HepG2 (cell line): ENCODE results near the gene RASGRF1. TPM values are rescaled to one million over a fixed set of nuclear protein-coding genes. Genes with fewer than 3 reads are reported as not detected.
A peak's percentile ranks its signal among the peaks of the same experiment; 100 is the strongest.

Experiments
- BORCS8-MEF2B ChIP-seq: sonication (generic); formaldehyde crosslinking; IDR thresholded peaks from 2 replicates; pipeline ENCODE4 v1.8.0; 2022; ENCODE audit warnings: mild to moderate bottlenecking, missing genetic modification reagents
- FOXA3 ChIP-seq: IDR thresholded peaks from 2 replicates; pipeline ENCODE4 v1.6.1; 2016; ENCODE audit warnings: missing genetic modification reagents, missing compliant biosample characterization
- GPBP1L1 ChIP-seq: sonication (generic); formaldehyde crosslinking; IDR thresholded peaks from 2 replicates; pipeline ENCODE4 v1.5.0; 2020; ENCODE audit warnings: mild to moderate bottlenecking, missing genetic modification reagents
- MED13 ChIP-seq: sonication (generic); formaldehyde crosslinking; IDR thresholded peaks from 2 replicates; pipeline ENCODE4 v1.5.0; 2020; ENCODE audit warnings: missing genetic modification reagents
- NR1H2 ChIP-seq: sonication (generic); formaldehyde crosslinking; IDR thresholded peaks from 2 replicates; pipeline ENCODE4 v1.8.1; 2022; ENCODE audit warnings: low read depth, missing genetic modification reagents, borderline replicate concordance
- RFX1 ChIP-seq: fragments of 450-650 bp; IDR thresholded peaks from 2 replicates; pipeline ENCODE4 v1.6.1; 2017
- SP4 ChIP-seq: sonication (generic); formaldehyde crosslinking; IDR thresholded peaks from 2 replicates; pipeline ENCODE4 v1.8.1; 2023; ENCODE audit warnings: mild to moderate bottlenecking, missing genetic modification reagents
- SRF ChIP-seq: IDR thresholded peaks from 2 replicates; pipeline ENCODE4 v1.6.1; 2011; ENCODE audit warnings: mild to moderate bottlenecking, low read depth, low read length, moderate library complexity
- STAT5B ChIP-seq: sonication (generic); formaldehyde crosslinking; IDR thresholded peaks from 2 replicates; pipeline ENCODE4 v1.4.0; 2020; ENCODE audit warnings: missing genetic modification reagents
- STAT6 ChIP-seq: sonication (generic); formaldehyde crosslinking; IDR thresholded peaks from 2 replicates; pipeline ENCODE4 v1.4.0; 2020; ENCODE audit warnings: missing genetic modification reagents, mild to moderate bottlenecking, borderline replicate concordance
- ZBTB21 ChIP-seq: sonication (generic); formaldehyde crosslinking; IDR thresholded peaks from 2 replicates; pipeline ENCODE4 v1.4.0; 2020; ENCODE audit warnings: missing genetic modification reagents
- ZFY ChIP-seq: sonication (generic); formaldehyde crosslinking; IDR thresholded peaks from 2 replicates; pipeline ENCODE4 v1.4.0; 2020; ENCODE audit warnings: missing genetic modification reagents
- ZNF235 ChIP-seq: sonication (generic); formaldehyde crosslinking; IDR thresholded peaks from 2 replicates; pipeline ENCODE4 v1.8.1; 2023; ENCODE audit warnings: mild to moderate bottlenecking, missing genetic modification reagents, borderline replicate concordance
- ZNF333 ChIP-seq: sonication (generic); formaldehyde crosslinking; IDR thresholded peaks from 2 replicates; pipeline ENCODE4 v1.4.0; 2020; ENCODE audit warnings: mild to moderate bottlenecking, missing genetic modification reagents, borderline replicate concordance
- ZNF343 ChIP-seq: sonication (generic); formaldehyde crosslinking; IDR thresholded peaks from 2 replicates; pipeline ENCODE4 v1.4.0; 2020; ENCODE audit warnings: mild to moderate bottlenecking, missing genetic modification reagents
- ZNF614 ChIP-seq: IDR thresholded peaks from 2 replicates; pipeline ENCODE4 v1.6.1; 2018; ENCODE audit warnings: missing biosample characterization, missing genetic modification reagents, inconsistent platforms, borderline replicate concordance
- ZNF766 ChIP-seq: sonication (generic); formaldehyde crosslinking; IDR thresholded peaks from 2 replicates; pipeline ENCODE4 v1.5.0; 2020; ENCODE audit warnings: missing genetic modification reagents, borderline replicate concordance
- ZNF772 ChIP-seq: sonication (generic); formaldehyde crosslinking; IDR thresholded peaks from 2 replicates; pipeline ENCODE4 v1.5.0; 2020; ENCODE audit warnings: mild to moderate bottlenecking, missing genetic modification reagents
- ZNF782 ChIP-seq: sonication (generic); formaldehyde crosslinking; IDR thresholded peaks from 2 replicates; pipeline ENCODE4 v1.4.0; 2020; ENCODE audit warnings: missing genetic modification reagents, mild to moderate bottlenecking, borderline replicate concordance
- ZZZ3 ChIP-seq: sonication (generic); formaldehyde crosslinking; IDR thresholded peaks from 2 replicates; pipeline ENCODE4 v1.4.0; 2020; ENCODE audit warnings: missing genetic modification reagents, mild to moderate bottlenecking, borderline replicate concordance
- polyA plus RNA-seq, 8 experiments: library from polyadenylated mRNA; depleted of rRNA in 3 of 8; stranded (reverse) in 7 of 8; unstranded in 1 of 8; fragments of >200 nt; fragmentation: Illumina TruSeq in 4 of 8; extraction: Trizol in 4 of 8; gene quantifications; 2 replicates each; pipeline versions ENCODE4 v1.2.1 to v1.2.3, GENCODE V29; 2011 to 2016; ENCODE audit warnings: low read depth in 4 of 8, missing spikeins in 1 of 8, mixed read lengths in 1 of 8; ENCODE audit not compliant: insufficient read depth in 1 of 8
- total RNA-seq, 5 experiments: library from RNA; depleted of rRNA; stranded (reverse); fragments of >200 nt; fragmentation: Illumina TruSeq; extraction: Trizol; gene quantifications; 2 replicates each; pipeline ENCODE4 v1.2.3, GENCODE V29; 2016; ENCODE audit warnings: low read depth in 1 of 5
- TF ChIP-seq, protein P1 (sequence below): sonication (generic); formaldehyde crosslinking; IDR thresholded peaks from 2 replicates; pipeline ENCODE4 v1.4.0; 2020; ENCODE audit warnings: missing genetic modification reagents
- TF ChIP-seq, protein P2 (sequence below): sonication (generic); formaldehyde crosslinking; IDR thresholded peaks from 2 replicates; pipeline ENCODE4 v1.5.0; 2020; ENCODE audit warnings: missing genetic modification reagents, mild to moderate bottlenecking, borderline replicate concordance

The RASGRF1 gene
- total and polyA plus RNA-seq, 2 of the 13 experiments (the other 11 are each of a cell fraction or from before 2014, with no cell fraction given): 0.55 to 3.0 TPM

DNA sequence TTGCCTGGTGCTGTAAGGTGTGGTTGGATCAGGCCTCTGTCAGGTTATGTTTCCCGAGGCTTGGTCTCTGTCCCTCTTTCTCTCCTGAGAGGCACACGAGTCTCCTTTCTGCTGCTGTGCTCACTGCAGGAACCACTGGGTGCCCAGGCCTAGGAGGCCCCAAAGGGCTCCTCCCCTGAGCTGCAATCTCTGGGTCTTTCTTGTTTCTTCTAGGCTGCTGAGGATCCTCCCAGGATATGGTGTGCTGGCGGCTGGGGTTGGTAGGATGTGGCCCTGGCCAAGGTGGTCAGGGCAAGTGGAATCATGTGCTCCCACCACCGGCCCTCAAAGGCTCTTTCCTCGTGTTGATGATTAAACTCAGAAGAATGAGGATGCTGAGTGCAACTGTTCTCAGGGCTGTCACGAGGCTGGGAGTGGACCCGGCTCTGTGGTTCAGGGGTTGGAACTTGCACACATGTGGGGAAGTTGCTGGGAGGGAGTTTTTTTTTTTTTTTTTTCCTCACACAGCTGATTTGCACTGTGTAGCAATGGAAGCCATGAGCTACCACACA is 102.1 kb downstream of the RASGRF1 start (continued):
- no peak for TF ChIP-seq STAT6 (CRISPR knock-in tag)
- TF ChIP-seq, protein P1, sequence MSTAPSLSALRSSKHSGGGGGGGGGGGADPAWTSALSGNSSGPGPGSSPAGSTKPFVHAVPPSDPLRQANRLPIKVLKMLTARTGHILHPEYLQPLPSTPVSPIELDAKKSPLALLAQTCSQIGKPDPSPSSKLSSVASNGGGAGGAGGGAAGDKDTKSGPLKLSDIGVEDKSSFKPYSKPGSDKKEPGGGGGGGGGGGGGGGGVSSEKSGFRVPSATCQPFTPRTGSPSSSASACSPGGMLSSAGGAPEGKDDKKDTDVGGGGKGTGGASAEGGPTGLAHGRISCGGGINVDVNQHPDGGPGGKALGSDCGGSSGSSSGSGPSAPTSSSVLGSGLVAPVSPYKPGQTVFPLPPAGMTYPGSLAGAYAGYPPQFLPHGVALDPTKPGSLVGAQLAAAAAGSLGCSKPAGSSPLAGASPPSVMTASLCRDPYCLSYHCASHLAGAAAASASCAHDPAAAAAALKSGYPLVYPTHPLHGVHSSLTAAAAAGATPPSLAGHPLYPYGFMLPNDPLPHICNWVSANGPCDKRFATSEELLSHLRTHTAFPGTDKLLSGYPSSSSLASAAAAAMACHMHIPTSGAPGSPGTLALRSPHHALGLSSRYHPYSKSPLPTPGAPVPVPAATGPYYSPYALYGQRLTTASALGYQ (CRISPR knock-in tag): no peak; the same call in 1 of the 2 replicates
- no peak for TF ChIP-seq ZNF343 (CRISPR knock-in tag)
- peak; percentile 40; the same call in 1 of the 2 replicates for TF ChIP-seq STAT5B (CRISPR knock-in tag)
- peak; percentile 79 for TF ChIP-seq ZFY
- TF ChIP-seq GPBP1L1: no peak
- peak; percentile 61; the same call in 1 of the 2 replicates for TF ChIP-seq ZNF772 (CRISPR knock-in tag)
- peak; percentile 24; the same call in 1 of the 2 replicates for TF ChIP-seq SP4 (CRISPR knock-in tag)
- peak; percentile 48; the same call in 1 of the 2 replicates for TF ChIP-seq MED13 (CRISPR knock-in tag)
- TF ChIP-seq, protein P2, sequence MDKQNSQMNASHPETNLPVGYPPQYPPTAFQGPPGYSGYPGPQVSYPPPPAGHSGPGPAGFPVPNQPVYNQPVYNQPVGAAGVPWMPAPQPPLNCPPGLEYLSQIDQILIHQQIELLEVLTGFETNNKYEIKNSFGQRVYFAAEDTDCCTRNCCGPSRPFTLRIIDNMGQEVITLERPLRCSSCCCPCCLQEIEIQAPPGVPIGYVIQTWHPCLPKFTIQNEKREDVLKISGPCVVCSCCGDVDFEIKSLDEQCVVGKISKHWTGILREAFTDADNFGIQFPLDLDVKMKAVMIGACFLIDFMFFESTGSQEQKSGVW (CRISPR knock-in tag): no peak; the same call in 1 of the 2 replicates
- no peak for TF ChIP-seq ZNF782 (CRISPR knock-in tag)
- TF ChIP-seq FOXA3 (CRISPR knock-in tag): peak; percentile 84
- no peak for TF ChIP-seq SRF
- no peak; the same call in 1 of the 2 replicates for TF ChIP-seq ZZZ3 (CRISPR knock-in tag)
- peak; percentile 73 for TF ChIP-seq BORCS8-MEF2B (CRISPR knock-in tag)
- no peak for TF ChIP-seq RFX1
- no peak; the same call in 1 of the 2 replicates for TF ChIP-seq ZBTB21 (CRISPR knock-in tag)
- no peak for TF ChIP-seq NR1H2 (CRISPR knock-in tag)
- TF ChIP-seq ZNF614: peak; percentile 82; the same call in 1 of the 2 replicates
- TF ChIP-seq ZNF333 (CRISPR knock-in tag): peak; percentile 70; the same call in 1 of the 2 replicates
- TF ChIP-seq ZNF766: no peak; the same call in 1 of the 2 replicates
- no peak for TF ChIP-seq ZNF235 (CRISPR knock-in tag)
